ENCODE measurements around the gene SLC8A1.

GRCh38 chr2:40258135-40258457 is 193.8 kb downstream of the SLC8A1 start:
- TF ChIP-seq CTCF (conservative IDR thresholded peaks at IDR 0.05 in 1 of 2, IDR thresholded peaks at IDR 0.05 in 1 of 2; ENCODE audit: low read depth in 1 of 2, low read length in 2 of 2) (no peak), EZH2 (IDR thresholded peaks at IDR 0.05; ENCODE audit: low read length, missing control alignments) (no peak)
